ENCODE measurements around the gene RAD51AP2. TPM values are rescaled to one million over a fixed set of nuclear protein-coding genes. Genes with fewer than 3 reads are reported as not detected.
A peak's percentile ranks its signal among the peaks of the same experiment; 100 is the strongest.
"Not testable (repeated sequence)": the region's sequence is repeated elsewhere in the genome, so short reads cannot be mapped to it uniquely, and the experiment has no call there.

Gene RAD51AP2
- polyA plus RNA-seq, 1 donor from 2014 or later: not detected

DNA sequence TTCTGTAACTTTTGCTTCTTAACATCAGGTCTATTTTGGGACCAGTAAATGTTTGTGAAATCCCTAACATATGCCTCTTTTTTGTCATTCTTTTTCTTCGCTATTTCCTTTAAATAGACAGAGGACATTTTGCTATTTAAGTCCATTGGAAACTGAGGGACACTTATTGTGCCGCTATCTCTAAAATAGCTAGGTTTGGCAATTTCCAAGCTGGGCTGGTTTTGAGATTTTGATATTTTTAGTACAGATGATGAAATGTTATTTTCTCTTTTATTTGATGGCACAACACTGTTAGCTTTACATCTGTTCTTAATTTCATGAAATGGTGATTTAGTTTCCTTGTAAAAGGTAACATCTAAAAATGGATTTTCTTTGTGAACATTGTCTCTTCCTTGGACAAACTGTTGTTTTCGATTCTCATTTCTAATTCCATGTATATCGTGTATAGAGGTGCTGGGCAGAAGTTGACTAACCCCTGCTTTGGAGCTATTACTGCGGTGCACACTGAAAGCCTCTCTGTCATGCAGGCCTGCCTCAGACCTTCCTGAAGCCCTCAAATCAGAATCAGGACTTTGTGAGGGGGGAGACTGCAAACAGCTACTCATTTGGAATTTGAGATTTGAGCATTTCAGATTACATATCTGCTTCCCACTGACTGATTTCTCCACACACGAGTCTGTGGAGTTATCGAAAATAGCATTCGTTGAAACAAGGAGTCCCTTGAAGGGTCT, 594 bp downstream of the RAD51AP2 start:
- H3K4me3 Mint-ChIP-seq: peak overlapping the region; percentile 18 to 85 (median 52)
- H3K27me3 Mint-ChIP-seq: peaks cover 29% of the 10 kb centered on the region
- H3K36me3 Mint-ChIP-seq: peaks cover 1% of the 10 kb centered on the region
- H3K27ac Mint-ChIP-seq: peak overlapping the region; percentile 42 to 58 (median 54)
- peaks cover 0 to 3% (median 0%) of the 10 kb centered on the region in 3 donors for H3K9me3 Mint-ChIP-seq
- H3K4me1 Mint-ChIP-seq: peaks cover 16 to 28% (median 18%) of the 10 kb centered on the region in 3 donors

DNA sequence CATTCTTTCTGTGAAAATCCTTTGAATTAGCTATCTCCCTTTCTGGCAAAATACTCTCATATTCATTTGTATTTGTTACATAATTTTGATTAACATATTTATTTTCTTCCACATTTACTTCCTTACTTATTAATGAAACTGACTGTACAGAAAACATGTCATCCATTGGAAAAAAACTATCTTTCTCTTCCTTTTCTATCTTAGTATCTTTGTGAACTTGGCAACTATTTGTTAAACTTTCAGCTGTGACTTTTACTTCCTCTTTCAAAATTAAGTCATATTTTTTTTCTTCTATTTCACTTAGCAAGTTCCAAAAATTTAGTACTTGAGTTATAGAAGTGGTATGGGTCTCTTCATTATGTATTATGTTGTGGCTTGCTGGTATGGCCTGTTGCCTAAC, 2.6 kb downstream of the RAD51AP2 start:
- Mint-ChIP-seq H3K4me1 (peaks cover 16 to 25% (median 18%) of the 10 kb centered on the region in 3 donors), H3K27ac (no peak overlapping the region), H3K9me3 (peaks cover 0 to 1% (median 0%) of the 10 kb centered on the region in 3 donors), H3K36me3 (peaks cover under 1% of the 10 kb centered on the region), H3K27me3 (peaks cover 28% of the 10 kb centered on the region), H3K4me3 (no peak overlapping the region)

DNA sequence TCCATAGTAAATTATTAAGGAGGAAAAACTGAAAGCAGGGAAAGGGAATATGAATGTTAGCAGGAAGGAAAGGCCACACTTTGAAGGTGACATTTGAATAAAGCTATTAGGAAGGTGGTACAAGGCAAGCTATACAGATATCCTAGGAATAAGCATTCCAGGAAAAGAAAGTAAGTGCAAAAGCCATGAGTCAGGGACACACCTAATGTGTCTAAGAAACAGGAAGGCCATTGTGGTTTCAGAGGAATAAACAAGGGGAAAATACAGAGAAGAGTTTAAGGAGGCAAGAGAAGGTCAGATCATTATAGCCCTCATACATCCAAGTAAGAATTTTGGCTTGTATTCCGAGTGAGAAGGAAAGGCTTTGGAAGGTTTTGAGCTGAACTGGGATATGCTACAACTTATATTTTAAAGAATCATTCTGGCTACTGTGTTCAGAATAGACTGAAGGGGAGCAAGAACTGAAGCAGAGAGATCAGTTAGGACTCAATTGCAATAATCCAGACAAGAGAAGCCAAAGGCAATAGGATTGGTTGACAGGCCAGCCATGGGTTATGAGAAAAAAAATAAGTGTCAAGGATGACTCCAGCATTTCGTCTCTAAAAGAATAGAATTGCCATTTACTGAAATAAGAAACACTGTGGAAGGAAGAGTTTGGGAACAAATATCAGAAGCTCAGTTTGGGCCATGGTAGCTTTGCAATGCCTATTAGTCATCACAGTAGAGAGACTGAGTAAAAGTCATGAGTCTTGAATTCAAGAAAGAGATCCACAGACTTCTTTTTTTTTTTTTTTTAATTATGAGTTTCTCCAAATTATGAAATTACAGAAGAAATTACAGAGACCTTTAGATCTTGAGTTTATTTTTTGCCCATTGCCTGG, 11.3 kb downstream of the RAD51AP2 start:
- peaks cover 13% of the 10 kb centered on the region for H3K27me3 Mint-ChIP-seq
- H3K9me3 Mint-ChIP-seq: peaks cover 0 to 2% (median 0%) of the 10 kb centered on the region in 3 donors

DNA sequence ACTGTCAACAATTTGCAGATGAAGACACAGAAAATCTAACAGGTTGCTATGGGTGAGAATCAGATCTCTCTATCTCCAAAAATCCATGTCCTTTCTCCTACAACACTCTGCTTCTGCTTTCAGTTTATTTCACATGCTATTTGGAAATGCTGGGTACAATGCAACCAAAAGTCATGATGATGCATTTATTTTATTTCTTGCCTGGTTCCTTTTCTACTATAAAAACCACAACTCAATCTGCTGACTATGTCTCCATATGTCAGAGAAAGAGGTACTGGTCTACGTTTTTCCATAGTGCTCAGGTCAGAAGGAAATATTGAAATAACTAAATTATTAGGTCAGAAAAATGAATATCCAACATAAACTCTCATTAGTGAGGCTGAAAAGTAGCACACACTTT, 20.5 kb downstream of the RAD51AP2 start:
- Mint-ChIP-seq H3K4me1 (peaks cover 0 to 1% (median 0%) of the 10 kb centered on the region in 3 donors), H3K27me3 (no peaks in the 10 kb centered on the region), H3K9me3 (no peaks in the 10 kb centered on the region), H3K4me3 (no peak overlapping the region), H3K27ac (no peak overlapping the region), H3K36me3 (no peaks in the 10 kb centered on the region)

More for the DNA sequence above, 11.3 kb downstream of the RAD51AP2 start:
- Mint-ChIP-seq H3K4me1 (peaks cover 0 to 1% (median 0%) of the 10 kb centered on the region in 3 donors), H3K27ac (no peak overlapping the region), H3K36me3 (no peaks in the 10 kb centered on the region), H3K4me3 (no peak overlapping the region)

DNA sequence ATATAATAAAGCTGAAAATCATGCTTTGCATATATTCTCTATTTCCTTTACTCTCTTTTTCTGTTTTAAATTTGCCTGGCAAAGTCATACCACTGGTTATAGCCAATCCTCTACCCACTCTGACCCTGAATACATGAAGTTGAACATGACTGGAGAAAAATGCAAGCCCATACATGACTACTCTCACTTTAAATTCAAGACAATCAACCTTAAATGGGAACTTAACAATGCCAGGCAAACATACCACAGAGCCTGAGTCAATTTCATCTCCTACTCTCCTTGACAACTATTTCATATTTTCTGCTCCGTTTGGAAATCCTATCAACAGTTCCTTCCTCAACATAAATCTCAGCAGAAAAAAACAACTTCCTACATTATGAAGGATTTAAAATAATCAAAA, 22.6 kb downstream of the RAD51AP2 start:
- Mint-ChIP-seq H3K4me1 (no peaks in the 10 kb centered on the region), H3K36me3 (no peaks in the 10 kb centered on the region), H3K9me3 (no peaks in the 10 kb centered on the region), H3K27me3 (no peaks in the 10 kb centered on the region), H3K4me3 (no peak overlapping the region), H3K27ac (no peak overlapping the region)

DNA sequence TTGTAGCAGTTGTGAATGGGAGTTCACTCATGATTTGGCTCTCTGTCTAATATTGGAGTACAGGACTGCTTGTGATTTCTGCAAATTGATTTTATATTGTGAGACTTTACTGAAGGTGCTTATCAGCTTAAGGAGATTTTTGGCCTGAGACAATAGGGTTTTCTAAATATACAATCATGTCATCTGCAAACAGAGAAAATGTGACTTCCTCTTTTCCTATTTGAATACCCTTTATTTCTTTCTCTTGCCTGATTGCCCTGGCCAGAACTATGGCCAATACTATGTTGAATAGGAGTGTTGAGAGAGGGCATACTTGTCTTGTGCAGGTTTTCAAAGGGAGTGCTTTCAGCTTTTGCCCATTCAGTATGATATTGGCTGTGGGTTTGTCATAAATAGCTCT, 28.1 kb downstream of the RAD51AP2 start:
- not testable (repeated sequence) for H3K36me3 Mint-ChIP-seq, H3K4me3 Mint-ChIP-seq, H3K27me3 Mint-ChIP-seq, H3K27ac Mint-ChIP-seq, H3K9me3 Mint-ChIP-seq, H3K4me1 Mint-ChIP-seq

DNA sequence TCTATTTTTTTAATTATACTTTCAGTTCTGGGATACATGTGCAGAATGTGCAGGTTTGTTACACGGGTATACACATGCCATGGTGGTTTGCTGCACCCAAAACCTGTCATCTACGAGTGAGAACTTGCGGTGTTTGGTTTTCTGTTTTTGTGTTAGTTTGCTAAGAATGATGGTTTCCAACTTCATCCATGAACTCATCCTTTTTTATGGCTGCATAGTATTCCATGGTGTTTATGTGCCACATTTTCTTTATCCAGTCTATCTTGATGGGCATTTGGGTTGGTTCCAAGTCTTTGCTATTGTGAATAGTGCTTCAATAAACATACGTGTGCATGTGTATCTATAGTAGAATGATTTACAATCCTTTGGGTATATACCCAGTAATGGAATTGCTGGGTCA, 29.6 kb downstream of the RAD51AP2 start:
- not testable (repeated sequence) for H3K27me3 Mint-ChIP-seq, H3K9me3 Mint-ChIP-seq, H3K36me3 Mint-ChIP-seq, H3K4me3 Mint-ChIP-seq, H3K27ac Mint-ChIP-seq, H3K4me1 Mint-ChIP-seq

DNA sequence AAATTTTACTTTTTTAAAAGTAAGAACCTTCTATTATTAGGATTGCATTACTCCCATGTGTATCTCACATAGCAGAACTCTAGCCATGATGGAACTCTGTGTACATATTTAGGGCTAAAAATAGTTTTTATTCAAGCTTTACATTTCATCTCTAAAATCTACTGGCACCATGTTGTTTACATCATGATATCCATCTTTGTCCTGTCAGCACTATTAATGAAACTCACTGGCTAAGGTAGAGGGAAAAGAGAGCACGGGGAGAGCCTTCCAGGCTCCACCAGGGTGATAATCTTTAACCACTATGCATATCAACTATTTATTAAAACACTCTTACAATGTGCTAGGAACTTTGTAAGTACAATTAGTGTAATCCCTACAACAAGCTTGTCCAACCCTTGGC, 34.7 kb downstream of the RAD51AP2 start:
- Mint-ChIP-seq H3K4me1 (no peaks in the 10 kb centered on the region), H3K36me3 (no peaks in the 10 kb centered on the region), H3K27ac (no peak overlapping the region), H3K9me3 (no peaks in the 10 kb centered on the region), H3K27me3 (peaks cover 2% of the 10 kb centered on the region), H3K4me3 (no peak overlapping the region)

DNA sequence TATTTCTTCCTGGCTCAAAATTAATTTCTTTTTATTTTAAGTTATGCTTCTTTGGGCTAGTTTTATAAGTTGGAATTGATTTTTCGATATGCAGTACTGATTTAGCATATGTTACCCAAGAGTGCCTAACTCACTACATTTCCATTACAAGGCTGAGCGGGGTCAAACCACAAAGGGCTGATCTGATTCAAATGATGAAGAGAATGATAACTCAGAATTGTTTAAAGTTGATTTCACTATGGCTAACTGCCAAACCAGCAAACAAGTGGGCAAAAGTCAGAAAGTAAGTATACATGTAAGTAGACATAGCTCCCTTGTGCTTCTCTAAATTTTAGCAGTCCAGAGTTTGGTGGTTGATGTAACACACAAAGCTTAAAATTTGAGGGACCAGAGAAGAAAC, 35.6 kb downstream of the RAD51AP2 start:
- Mint-ChIP-seq H3K36me3 (no peaks in the 10 kb centered on the region), H3K4me3 (no peak overlapping the region), H3K27me3 (peaks cover 2% of the 10 kb centered on the region), H3K27ac (no peak overlapping the region), H3K9me3 (no peaks in the 10 kb centered on the region), H3K4me1 (no peaks in the 10 kb centered on the region)

DNA sequence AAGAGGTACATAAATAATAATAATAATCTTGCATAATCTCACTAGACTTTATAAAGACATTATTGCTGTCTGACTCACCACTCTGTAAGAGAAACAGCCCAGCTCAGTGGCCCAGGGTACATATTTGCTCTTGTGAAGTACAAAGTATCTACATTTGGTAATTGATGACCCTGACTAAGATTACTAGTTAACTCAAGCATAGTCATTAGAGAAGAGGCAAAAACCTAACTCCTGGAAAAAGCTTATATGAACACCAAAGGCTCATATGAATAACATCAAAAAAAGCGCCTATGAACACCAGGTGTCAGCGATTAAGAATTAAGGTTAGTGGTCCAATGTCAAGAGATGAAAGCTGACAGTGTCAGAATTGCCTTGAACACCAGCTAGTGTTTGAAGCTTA, 38.4 kb downstream of the RAD51AP2 start:
- Mint-ChIP-seq H3K36me3 (no peaks in the 10 kb centered on the region), H3K9me3 (peaks cover 0 to 1% (median 0%) of the 10 kb centered on the region in 3 donors), H3K27ac (no peak overlapping the region), H3K27me3 (peaks cover 4% of the 10 kb centered on the region), H3K4me1 (no peaks in the 10 kb centered on the region), H3K4me3 (no peak overlapping the region)

DNA sequence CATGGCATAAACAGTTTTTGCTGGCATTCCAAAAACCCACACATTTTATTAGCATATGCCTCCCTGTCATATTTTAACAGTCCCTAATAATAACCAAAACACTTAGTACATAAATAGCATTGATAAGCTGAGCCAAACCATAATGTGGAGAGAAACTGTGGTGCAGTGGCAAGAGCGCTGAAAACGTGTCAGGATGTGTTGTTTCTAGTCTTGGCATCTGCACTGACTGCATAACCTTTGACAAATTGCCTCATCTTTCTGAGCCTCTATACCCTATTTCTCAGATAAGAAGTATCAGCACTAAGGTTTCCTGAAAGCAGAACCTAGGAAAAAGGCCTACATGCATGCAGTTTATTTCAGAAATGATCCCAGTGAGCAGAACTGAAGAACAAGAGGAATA, 41.4 kb downstream of the RAD51AP2 start:
- Mint-ChIP-seq H3K9me3 (peaks cover 0 to 6% (median 0%) of the 10 kb centered on the region in 3 donors), H3K4me1 (no peaks in the 10 kb centered on the region)

DNA sequence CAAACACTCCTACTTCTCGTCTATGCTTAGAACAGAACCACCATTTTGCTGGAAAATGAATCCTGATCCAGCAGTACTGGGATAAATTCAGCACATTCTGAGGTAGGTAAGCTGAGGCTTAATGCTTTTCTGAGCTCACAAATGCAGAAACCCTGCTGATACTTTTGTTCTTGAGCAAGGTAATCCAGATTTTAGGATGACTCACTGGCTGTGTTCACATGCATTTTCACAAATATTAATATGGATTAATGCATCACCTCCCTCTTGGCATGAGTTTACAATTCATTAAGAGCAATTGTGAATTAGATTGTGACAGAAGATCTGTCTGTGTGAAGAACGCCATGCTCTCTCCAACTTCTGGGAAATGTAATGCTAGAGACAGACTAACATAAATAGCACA, 42.2 kb downstream of the RAD51AP2 start:
- H3K27me3 Mint-ChIP-seq: peaks cover 6% of the 10 kb centered on the region
- no peaks in the 10 kb centered on the region for H3K36me3 Mint-ChIP-seq
- no peaks in the 10 kb centered on the region for H3K4me1 Mint-ChIP-seq
- peaks cover 0 to 9% (median 0%) of the 10 kb centered on the region in 3 donors for H3K9me3 Mint-ChIP-seq
- no peak overlapping the region for H3K27ac Mint-ChIP-seq
- no peak overlapping the region for H3K4me3 Mint-ChIP-seq

More for the DNA sequence above, 41.4 kb downstream of the RAD51AP2 start:
- H3K4me3 Mint-ChIP-seq: no peak overlapping the region
- peaks cover 6% of the 10 kb centered on the region for H3K27me3 Mint-ChIP-seq
- no peaks in the 10 kb centered on the region for H3K36me3 Mint-ChIP-seq
- H3K27ac Mint-ChIP-seq: no peak overlapping the region

DNA sequence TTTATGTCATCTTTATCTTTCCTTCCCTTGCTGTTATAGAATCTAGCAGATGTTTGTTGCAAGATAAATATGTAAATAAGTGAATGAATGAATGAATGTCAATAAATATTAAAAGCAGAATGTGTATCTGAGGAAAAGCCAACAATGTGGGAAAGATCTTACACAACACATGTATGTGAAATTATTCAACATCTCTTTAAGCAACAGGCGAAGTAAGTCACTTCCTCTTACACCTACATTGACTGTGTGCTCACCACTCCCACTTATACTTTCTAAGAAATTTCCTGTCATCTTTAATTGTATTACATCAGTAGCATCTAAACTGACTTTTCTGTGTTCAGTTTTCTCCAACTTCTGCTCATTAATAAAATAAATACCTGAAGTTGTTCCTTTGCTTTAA, 43.0 kb downstream of the RAD51AP2 start:
- Mint-ChIP-seq H3K4me1 (no peaks in the 10 kb centered on the region), H3K9me3 (peaks cover 2 to 15% (median 6%) of the 10 kb centered on the region in 3 donors), H3K27ac (no peak overlapping the region), H3K27me3 (peaks cover 6% of the 10 kb centered on the region), H3K36me3 (no peaks in the 10 kb centered on the region), H3K4me3 (no peak overlapping the region)

DNA sequence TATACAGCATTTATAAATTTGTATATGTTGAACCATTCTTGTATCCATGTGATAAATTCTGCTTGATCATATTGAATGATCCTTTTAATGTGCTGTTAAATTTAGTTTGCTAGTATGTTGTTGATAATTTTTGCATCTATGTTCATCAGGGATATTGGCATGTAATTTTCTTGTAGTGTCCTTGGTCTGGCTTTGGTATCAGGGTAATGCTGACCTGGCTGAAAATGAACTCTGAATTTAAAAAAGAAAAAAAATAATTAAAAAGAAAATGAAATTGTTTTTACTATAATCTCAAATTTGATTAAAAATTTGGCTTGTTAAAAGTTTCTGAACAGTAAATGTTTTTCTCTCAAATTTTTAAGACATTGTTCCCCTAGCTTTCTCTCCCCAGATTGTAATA, 46.3 kb downstream of the RAD51AP2 start:
- peaks cover 6% of the 10 kb centered on the region for H3K27me3 Mint-ChIP-seq
- H3K9me3 Mint-ChIP-seq: peaks cover 4 to 27% (median 21%) of the 10 kb centered on the region in 3 donors
- no peaks in the 10 kb centered on the region for H3K36me3 Mint-ChIP-seq
- H3K4me1 Mint-ChIP-seq: no peaks in the 10 kb centered on the region
- H3K4me3 Mint-ChIP-seq: no peak overlapping the region
- H3K27ac Mint-ChIP-seq: no peak overlapping the region

DNA sequence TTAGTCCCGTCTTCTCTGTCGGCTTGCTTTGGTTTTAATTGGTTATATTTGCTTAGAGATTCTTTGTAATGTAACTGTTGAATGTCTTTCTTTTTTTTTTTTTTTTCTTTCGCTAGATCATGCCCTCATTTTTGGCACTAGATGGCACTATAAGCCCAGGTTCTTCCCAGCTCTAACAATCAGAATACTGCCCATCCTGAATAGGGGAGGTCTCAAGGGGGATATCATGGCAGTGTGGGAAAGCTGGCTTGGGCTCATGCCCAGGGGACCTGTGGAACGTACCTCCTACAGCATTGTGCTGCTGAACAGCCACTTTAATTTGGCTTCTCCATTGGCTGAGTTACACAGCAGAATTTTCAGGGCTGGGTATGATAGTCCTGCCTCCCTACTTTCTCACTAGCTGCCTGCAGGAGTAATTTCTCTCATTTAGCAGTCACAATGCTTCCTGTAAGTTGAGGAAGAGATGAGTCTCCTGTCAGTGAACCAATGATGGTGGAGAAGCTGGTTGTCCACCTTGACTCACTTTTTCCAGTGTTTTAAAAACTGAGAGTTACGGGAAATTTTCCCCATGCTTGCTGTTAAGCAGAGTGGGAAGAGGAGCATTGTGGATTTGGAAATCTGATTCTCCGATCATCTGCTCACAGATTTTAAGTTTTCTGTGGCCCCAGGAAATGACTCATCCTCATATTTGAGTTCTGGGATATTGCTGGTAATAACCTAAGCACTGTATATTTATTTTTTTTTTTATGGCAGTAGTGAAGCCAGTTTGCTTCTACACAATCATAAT, 47.2 kb downstream of the RAD51AP2 start:
- H3K9me3 Mint-ChIP-seq: peaks cover 4 to 27% (median 20%) of the 10 kb centered on the region in 3 donors
- no peak overlapping the region for H3K27ac Mint-ChIP-seq

More for the DNA sequence above, 47.2 kb downstream of the RAD51AP2 start:
- H3K27me3 Mint-ChIP-seq: peaks cover 6% of the 10 kb centered on the region
- no peaks in the 10 kb centered on the region for H3K4me1 Mint-ChIP-seq
- no peaks in the 10 kb centered on the region for H3K36me3 Mint-ChIP-seq
- no peak overlapping the region for H3K4me3 Mint-ChIP-seq

All from IgD-negative memory B cell (primary cell).